H1 (cell line): ENCODE measurements around the gene DENND6B. TPM values are rescaled to one million over a fixed set of nuclear protein-coding genes. Genes with fewer than 3 reads are reported as not detected.

Experiments
- CREB1 ChIP-seq: IDR thresholded peaks from 2 replicates; pipeline ENCODE4 v1.6.1; 2012; ENCODE audit warnings: inconsistent platforms
- GTF2F1 ChIP-seq: IDR thresholded peaks from 2 replicates; pipeline ENCODE4 v1.6.1; 2012; ENCODE audit warnings: low read depth, low read length, improper control_type of control experiment, borderline replicate concordance
- RAD21 ChIP-seq, 2 experiments: IDR thresholded peaks in 1 of 2; conservative IDR thresholded peaks in 1 of 2; 2 replicates each; pipeline ENCODE4 v1.6.1; 2011; ENCODE audit warnings: low read depth in 2 of 2, low read length in 2 of 2, improper control_type of control experiment in 1 of 2, inconsistent platforms in 1 of 2, mild to moderate bottlenecking in 1 of 2, moderate library complexity in 1 of 2
- ZNF274 ChIP-seq: IDR thresholded peaks from 2 replicates; pipeline ENCODE4 v1.7.0; 2012; ENCODE audit warnings: low read length, borderline replicate concordance; ENCODE audit errors: extremely low read depth
- polyA plus RNA-seq, 7 experiments: library from polyadenylated mRNA; depleted of rRNA in 3 of 7; stranded (reverse) in 5 of 7; unstranded in 2 of 7; fragments of >200 nt in 5 of 7; fragments of 200-250 nt in 2 of 7; gene quantifications; 1 replicate in 5 of 7; 2 replicates in 1 of 7; 4 replicates in 1 of 7; pipeline versions ENCODE4 v1.2.1 to v1.2.3, GENCODE V29; 2011 to 2013; ENCODE audit warnings: missing spikeins in 2 of 7, mixed read lengths in 2 of 7
- total RNA-seq: library from RNA; stranded (reverse); fragmentation: NEBNext Ultra II Directional; extraction: Animal tissue kit (Norgen Biotek cat#: 25700); gene quantifications from 2 replicates; pipeline ENCODE4 v1.2.1, GENCODE V29; 2021

Gene DENND6B
- total and polyA plus RNA-seq, 2 of the 8 experiments (the other 6 are each of a cell fraction or from before 2014, with no cell fraction given), result 1.1 to 1.9 TPM

- TF ChIP-seq GTF2F1 (no peak), ZNF274 (no peak), CREB1 (no peak), RAD21 (IDR thresholded peaks at IDR 0.05 in 1 of 2, conservative IDR thresholded peaks at IDR 0.05 in 1 of 2; ENCODE audit: low read depth in 2 of 2, low read length in 2 of 2) (no peak)
These were observed 23.3 kb downstream of the DENND6B start (continued) for GRCh38 chr22:50303515-50303847.
